ENCODE data around the gene CRBN.

DNA sequence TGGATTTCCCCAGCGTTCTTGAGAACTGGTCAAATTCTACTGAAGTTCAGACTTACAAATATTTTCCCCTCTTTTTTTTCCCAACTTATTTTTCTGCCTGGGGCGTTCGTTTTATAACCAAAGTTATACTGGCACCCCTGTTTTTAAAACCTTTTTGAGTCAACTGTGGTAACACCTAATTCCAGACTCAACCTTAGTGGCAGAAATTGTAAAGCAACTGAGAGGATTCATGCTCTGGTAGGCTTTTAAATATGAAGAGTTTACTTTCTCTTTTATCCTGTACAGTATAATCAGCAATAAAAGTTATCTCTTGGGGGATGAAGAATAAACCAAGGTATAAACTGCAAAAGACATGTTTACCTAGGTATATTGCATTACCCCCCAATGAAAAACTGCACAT is 71.6 kb downstream of the CRBN start:
- TF ChIP-seq YY1 (IDR thresholded peaks at IDR 0.05; ENCODE audit: insufficient read depth, insufficient replicate concordance, low read depth, low read length) (no peak), ZNF354B (CRISPR knock-in tag; IDR thresholded peaks at IDR 0.05) (no peak), CENPT (CRISPR knock-in tag; IDR thresholded peaks at IDR 0.05; ENCODE audit: low read depth) (no peak), POLR2A (IDR thresholded peaks at IDR 0.05; ENCODE audit: insufficient read depth in 1 of 2, low read depth in 2 of 2, low read length in 2 of 2) (no peak), SNAPC2 (CRISPR knock-in tag; IDR thresholded peaks at IDR 0.05) (no peak), CHD2 (IDR thresholded peaks at IDR 0.05; ENCODE audit: low read depth, low read length) (no peak), ZKSCAN8 (CRISPR knock-in tag; IDR thresholded peaks at IDR 0.05; ENCODE audit: borderline replicate concordance) (no peak), ZBTB3 (CRISPR knock-in tag; IDR thresholded peaks at IDR 0.05; ENCODE audit: borderline replicate concordance, low read depth) (no peak), AKAP8 (CRISPR knock-in tag; IDR thresholded peaks at IDR 0.05) (no peak), SMARCC2 (IDR thresholded peaks at IDR 0.05) (no peak), GABPB1 (CRISPR knock-in tag; IDR thresholded peaks at IDR 0.05) (no peak)
- TF ChIP-seq, protein P1, sequence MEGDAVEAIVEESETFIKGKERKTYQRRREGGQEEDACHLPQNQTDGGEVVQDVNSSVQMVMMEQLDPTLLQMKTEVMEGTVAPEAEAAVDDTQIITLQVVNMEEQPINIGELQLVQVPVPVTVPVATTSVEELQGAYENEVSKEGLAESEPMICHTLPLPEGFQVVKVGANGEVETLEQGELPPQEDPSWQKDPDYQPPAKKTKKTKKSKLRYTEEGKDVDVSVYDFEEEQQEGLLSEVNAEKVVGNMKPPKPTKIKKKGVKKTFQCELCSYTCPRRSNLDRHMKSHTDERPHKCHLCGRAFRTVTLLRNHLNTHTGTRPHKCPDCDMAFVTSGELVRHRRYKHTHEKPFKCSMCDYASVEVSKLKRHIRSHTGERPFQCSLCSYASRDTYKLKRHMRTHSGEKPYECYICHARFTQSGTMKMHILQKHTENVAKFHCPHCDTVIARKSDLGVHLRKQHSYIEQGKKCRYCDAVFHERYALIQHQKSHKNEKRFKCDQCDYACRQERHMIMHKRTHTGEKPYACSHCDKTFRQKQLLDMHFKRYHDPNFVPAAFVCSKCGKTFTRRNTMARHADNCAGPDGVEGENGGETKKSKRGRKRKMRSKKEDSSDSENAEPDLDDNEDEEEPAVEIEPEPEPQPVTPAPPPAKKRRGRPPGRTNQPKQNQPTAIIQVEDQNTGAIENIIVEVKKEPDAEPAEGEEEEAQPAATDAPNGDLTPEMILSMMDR (CRISPR knock-in tag; IDR thresholded peaks at IDR 0.05) = no peak

Measured in HepG2 (cell line).